Measurements from ENCODE around the gene MBNL2. TPM values are rescaled to one million over a fixed set of nuclear protein-coding genes. Genes with fewer than 3 reads are reported as not detected.
"Not testable (repeated sequence)": the region's sequence is repeated elsewhere in the genome, so short reads cannot be mapped to it uniquely, and the experiment has no call there.

The MBNL2 gene
- total and polyA plus RNA-seq, 8 donors, result 75.9 to 105 (median 90.5) TPM

GRCh38 chr13:97205465-97205864 lies 16.7 kb upstream of the MBNL2 start:
- Histone ChIP-seq H3K27me3 (no peaks in the 10 kb centered on the region), H3K9me3 (no peaks in the 10 kb centered on the region), H3K27ac (no peak overlapping the region), H3K4me3 (no peak overlapping the region), H3K36me3 (no peaks in the 10 kb centered on the region), H3K4me1 (no peaks in the 10 kb centered on the region)
- TF ChIP-seq CTCF (IDR thresholded peaks at IDR 0.05), result no peak
- DNase-seq (no peak), ATAC-seq (no peak)
- intact Hi-C loops (cut with DNase I), result loop anchor here in 1 of 2 donors (5.0 kb wide), 1 partner anchor 93 kb away; no protein-coding TSS in a partner anchor

GRCh38 chr13:97205982-97206381 lies 16.2 kb upstream of the MBNL2 start:
- H3K36me3 ChIP-seq, result no peaks in the 10 kb centered on the region
- no peak for TF ChIP-seq CTCF (IDR thresholded peaks at IDR 0.05)
- DNase-seq (no peak), ATAC-seq (peak; percentile 41)
- no peak overlapping the region for H3K4me3 ChIP-seq
- H3K27me3 ChIP-seq, result no peaks in the 10 kb centered on the region
- peaks cover 0 to 5% of the 10 kb centered on the region in 2 donors for H3K4me1 ChIP-seq
- no peaks in the 10 kb centered on the region for H3K9me3 ChIP-seq
- H3K27ac ChIP-seq, result no peak overlapping the region
- intact Hi-C loops (cut with DNase I), result loop anchor here in 1 of 2 donors (5.0 kb wide), 1 partner anchor 94 kb away; no protein-coding TSS in a partner anchor

GRCh38 chr13:97207252-97207651 lies 14.9 kb upstream of the MBNL2 start:
- not testable (repeated sequence) for H3K27me3 ChIP-seq, H3K9me3 ChIP-seq, H3K36me3 ChIP-seq, H3K4me1 ChIP-seq, H3K27ac ChIP-seq, DNase-seq, H3K4me3 ChIP-seq, ATAC-seq
- intact Hi-C loops (cut with DNase I), result loop anchor here in 1 of 2 donors (5.0 kb wide), 1 partner anchor 95 kb away; no protein-coding TSS in a partner anchor

GRCh38 chr13:97211300-97211699 lies 10.8 kb upstream of the MBNL2 start:
- no peak for TF ChIP-seq CTCF (IDR thresholded peaks at IDR 0.05)
- intact Hi-C loops (cut with DNase I), result no loop called here
- no peaks in the 10 kb centered on the region for H3K9me3 ChIP-seq
- no peaks in the 10 kb centered on the region for H3K27me3 ChIP-seq
- no peak overlapping the region for H3K4me3 ChIP-seq
- no peaks in the 10 kb centered on the region for H3K36me3 ChIP-seq
- peaks cover 0 to 9% of the 10 kb centered on the region in 2 donors for H3K4me1 ChIP-seq
- ATAC-seq (no peak), DNase-seq (no peak)
- no peak overlapping the region for H3K27ac ChIP-seq

- DNase-seq (no peak), ATAC-seq (peak; percentile 34)
- peaks cover 0 to 9% of the 10 kb centered on the region in 2 donors for H3K4me1 ChIP-seq
- intact Hi-C loops (cut with DNase I), result no loop called here
- no peak overlapping the region for H3K27ac ChIP-seq
- no peak overlapping the region for H3K4me3 ChIP-seq
- no peaks in the 10 kb centered on the region for H3K36me3 ChIP-seq
- TF ChIP-seq CTCF (IDR thresholded peaks at IDR 0.05), result no peak
- no peaks in the 10 kb centered on the region for H3K9me3 ChIP-seq
- no peaks in the 10 kb centered on the region for H3K27me3 ChIP-seq
Measured at GRCh38 chr13:97212004-97212403, 10.1 kb upstream of the MBNL2 start.

- no peak for DNase-seq
Measured at GRCh38 chr13:97212601-97213040, 9.5 kb upstream of the MBNL2 start.

More at GRCh38 chr13:97212601-97213040, 9.5 kb upstream of the MBNL2 start:
- Histone ChIP-seq H3K9me3 (no peaks in the 10 kb centered on the region), H3K4me3 (no peak overlapping the region), H3K4me1 (peaks cover 0 to 9% of the 10 kb centered on the region in 2 donors), H3K36me3 (no peaks in the 10 kb centered on the region), H3K27ac (no peak overlapping the region), H3K27me3 (no peaks in the 10 kb centered on the region)
- peak; percentile 24 to 50 for TF ChIP-seq CTCF (IDR thresholded peaks at IDR 0.05)
- ATAC-seq, result peak; percentile 95
- intact Hi-C loops (cut with DNase I), result no loop called here
